ENCODE results near the gene GRB2.
"Not testable (repeated sequence)": the region's sequence is repeated elsewhere in the genome, so short reads cannot be mapped to it uniquely, and the experiment has no call there.

The GRB2 gene

GRCh38 chr17:75285123-75285522, 120.4 kb downstream of the GRB2 start:
- DNase-seq (ENCODE audit: low read depth): no peak
- no peak for TF ChIP-seq CTCF (IDR thresholded peaks at IDR 0.05; ENCODE audit: low read length, missing control alignments)
- no peak overlapping the region for H3K4me3 ChIP-seq (replicated peaks; ENCODE audit: low read depth, low read length)

- not testable (repeated sequence) for H3K4me3 ChIP-seq (replicated peaks; ENCODE audit: low read depth, low read length); DNase-seq (ENCODE audit: low read depth)
Observed at GRCh38 chr17:75280189-75280588, 125.3 kb downstream of the GRB2 start.

GRCh38 chr17:75277664-75278071, 127.8 kb downstream of the GRB2 start:
- no peak overlapping the region for H3K4me3 ChIP-seq (replicated peaks; ENCODE audit: low read depth, low read length)
- no peak for DNase-seq (ENCODE audit: low read depth)
- no peak for TF ChIP-seq CTCF (IDR thresholded peaks at IDR 0.05; ENCODE audit: low read length, missing control alignments)

GRCh38 chr17:75273977-75274708, 131.3 kb downstream of the GRB2 start:
- TF ChIP-seq CTCF (IDR thresholded peaks at IDR 0.05; ENCODE audit: low read length, missing control alignments): no peak
- H3K4me3 ChIP-seq (replicated peaks; ENCODE audit: low read depth, low read length): no peak overlapping the region
- peak; percentile 78 for DNase-seq (ENCODE audit: low read depth)

GRCh38 chr17:75272848-75273184, 132.7 kb downstream of the GRB2 start:
- no peak overlapping the region for H3K4me3 ChIP-seq (replicated peaks; ENCODE audit: low read depth, low read length)
- TF ChIP-seq CTCF (IDR thresholded peaks at IDR 0.05; ENCODE audit: low read length, missing control alignments): no peak
- no peak for DNase-seq (ENCODE audit: low read depth)

GRCh38 chr17:75271955-75272847, 133.3 kb downstream of the GRB2 start:
- no peak for TF ChIP-seq CTCF (IDR thresholded peaks at IDR 0.05; ENCODE audit: low read length, missing control alignments)
- peak; percentile 49 for DNase-seq (ENCODE audit: low read depth)
- H3K4me3 ChIP-seq (replicated peaks; ENCODE audit: low read depth, low read length): peak overlapping the region; percentile 58

- peak; percentile 65 for DNase-seq (ENCODE audit: low read depth)
- H3K4me3 ChIP-seq (replicated peaks; ENCODE audit: low read depth, low read length): peak overlapping the region; percentile 58
- TF ChIP-seq CTCF (IDR thresholded peaks at IDR 0.05; ENCODE audit: low read length, missing control alignments): peak; percentile 7
Observed at GRCh38 chr17:75271233-75271954, 134.1 kb downstream of the GRB2 start.
